Neural progenitor cell (in vitro differentiated cells): Measurements from ENCODE around the gene VSIG8.

Experiments
- CTCF ChIP-seq: fragments of 200-600 bp; sonication (generic); IDR thresholded peaks from 2 replicates; pipeline ENCODE4 v1.5.1; 2017; ENCODE audit warnings: antibody characterized with exemption, mild to moderate bottlenecking
- EZH2 ChIP-seq: fragments of 200-600 bp; sonication (generic); IDR thresholded peaks from 2 replicates; pipeline ENCODE4 v1.6.1; 2017; ENCODE audit warnings: antibody characterized with exemption, mild to moderate bottlenecking, moderate library complexity
- EZH2phosphoT487 ChIP-seq: fragments of 200-600 bp; sonication (generic); IDR thresholded peaks from 2 replicates; pipeline ENCODE4 v1.6.1; 2017; ENCODE audit warnings: antibody characterized with exemption

GRCh38 chr1:159857889-159858288 is 4.6 kb downstream of the VSIG8 start:
- TF ChIP-seq CTCF, result no peak
- no peak for TF ChIP-seq EZH2phosphoT487
- TF ChIP-seq EZH2, result no peak
